Measurements from ENCODE around the gene DCLK2.

- no peak for TF ChIP-seq CTCF (IDR thresholded peaks at IDR 0.05; ENCODE audit: low read depth, low read length)
- TF ChIP-seq EZH2phosphoT487 (IDR thresholded peaks at IDR 0.05; ENCODE audit: low read depth), result no peak
Measured at GRCh38 chr4:150096625-150097024, 18.4 kb downstream of the DCLK2 start.

Measured in OCI-LY3 (cell line).